NCI-H146 treated with DMSO at 0.1 percent for 48 hours (cell line): ENCODE measurements around the gene GJA4.
"Not testable (repeated sequence)": the region's sequence is repeated elsewhere in the genome, so short reads cannot be mapped to it uniquely, and the experiment has no call there.

Experiments
- DNase-seq: peaks from one replicate; lab custom pipeline; 2025; ENCODE audit not compliant: unreplicated experiment; lab: John Stamatoyannopoulos, UW

GJA4 gene

GRCh38 chr1:34787461-34788420, 5.1 kb upstream of the GJA4 start:
- DNase-seq: no peak

- DNase-seq: no peak
These were observed 1.8 kb upstream of the GJA4 start for GRCh38 chr1:34790985-34791384.

GRCh38 chr1:34792424-34792823, 375 bp upstream of the GJA4 start:
- no peak for DNase-seq

GRCh38 chr1:34794001-34794789, 1.4 kb downstream of the GJA4 start:
- no peak for DNase-seq

- DNase-seq: no peak
These were observed 2.0 kb downstream of the GJA4 start for GRCh38 chr1:34794790-34795180.

GRCh38 chr1:34795916-34796315, 3.1 kb downstream of the GJA4 start:
- DNase-seq: no peak

GRCh38 chr1:34796990-34797389, 4.2 kb downstream of the GJA4 start:
- no peak for DNase-seq

- DNase-seq: no peak
These were observed 7.4 kb downstream of the GJA4 start for GRCh38 chr1:34800214-34800613.

- DNase-seq: no peak
These were observed 11.0 kb downstream of the GJA4 start for GRCh38 chr1:34803770-34804169.

- DNase-seq: no peak
These were observed 13.6 kb downstream of the GJA4 start for GRCh38 chr1:34806396-34806795.

GRCh38 chr1:34808051-34808810, 15.4 kb downstream of the GJA4 start:
- DNase-seq: no peak

GRCh38 chr1:34810781-34811180, 18.0 kb downstream of the GJA4 start:
- not testable (repeated sequence) for DNase-seq

- DNase-seq: no peak
These were observed 23.5 kb downstream of the GJA4 start for GRCh38 chr1:34816332-34816731.

GRCh38 chr1:34816778-34817177, 24.0 kb downstream of the GJA4 start:
- no peak for DNase-seq

GRCh38 chr1:34818862-34819261, 26.1 kb downstream of the GJA4 start:
- DNase-seq: not testable (repeated sequence)

GRCh38 chr1:34822202-34822601, 29.4 kb downstream of the GJA4 start:
- DNase-seq: no peak

GRCh38 chr1:34824817-34825454, 32.1 kb downstream of the GJA4 start:
- DNase-seq: no peak

- no peak for DNase-seq
These were observed 32.8 kb downstream of the GJA4 start for GRCh38 chr1:34825455-34826091.

GRCh38 chr1:34827341-34827941, 34.6 kb downstream of the GJA4 start:
- DNase-seq: no peak

GRCh38 chr1:34828611-34829010, 35.8 kb downstream of the GJA4 start:
- DNase-seq: no peak
